Omental fat pad (tissue), 4 donors: Measurements from ENCODE around the gene PROSER2. TPM values are rescaled to one million over a fixed set of nuclear protein-coding genes. Genes with fewer than 3 reads are reported as not detected.

Experiments
- ATAC-seq: fragments of 150-250 bp; one replicate; pipeline ENCODE4 v1.9.1; 2016; ENCODE audit warnings: mild to moderate bottlenecking, moderate library complexity; ENCODE audit not compliant: low FRiP score
- DNase-seq: peaks from one replicate; pipeline ENCODE4 v3.0.0-alpha.2; 2019; ENCODE audit warnings: low spot score
- CTCF ChIP-seq, 3 donors: fragments of 450-650 bp; IDR thresholded peaks; one replicate each; pipeline ENCODE4 v1.5.1; 2016 to 2017; ENCODE audit warnings: antibody characterized with exemption in 3 of 3, mild to moderate bottlenecking in 3 of 3, moderate library complexity in 2 of 3
- total RNA-seq, 4 donors: library from RNA; depleted of rRNA; stranded (reverse); fragments of >200 nt; gene quantifications; one replicate each; pipeline ENCODE4 v1.1.0, GENCODE V29; 2016

The PROSER2 gene
- total RNA-seq, 4 donors from 2014 or later = 1.1 to 8.2 (median 6.3) TPM

- ATAC-seq = no peak
- TF ChIP-seq CTCF (IDR thresholded peaks at IDR 0.05) = no peak
- DNase-seq = no peak
These were observed 2.7 kb downstream of the PROSER2 start for GRCh38 chr10:11825796-11826414.

GRCh38 chr10:11827006-11827405 is 3.9 kb downstream of the PROSER2 start:
- DNase-seq = no peak
- no peak for TF ChIP-seq CTCF (IDR thresholded peaks at IDR 0.05)
- no peak for ATAC-seq

- no peak for DNase-seq
- TF ChIP-seq CTCF (IDR thresholded peaks at IDR 0.05) = no peak
- no peak for ATAC-seq
These were observed 4.3 kb downstream of the PROSER2 start for GRCh38 chr10:11827414-11827813.

- no peak for TF ChIP-seq CTCF (IDR thresholded peaks at IDR 0.05)
- no peak for DNase-seq
- ATAC-seq = no peak
These were observed 5.6 kb downstream of the PROSER2 start for GRCh38 chr10:11828682-11829284.

- no peak for ATAC-seq
- DNase-seq = no peak
- no peak for TF ChIP-seq CTCF (IDR thresholded peaks at IDR 0.05)
These were observed 7.8 kb downstream of the PROSER2 start for GRCh38 chr10:11830836-11831519.

GRCh38 chr10:11831520-11831951 is 8.4 kb downstream of the PROSER2 start:
- TF ChIP-seq CTCF (IDR thresholded peaks at IDR 0.05) = no peak

More at GRCh38 chr10:11831520-11831951, 8.4 kb downstream of the PROSER2 start:
- DNase-seq (no peak), ATAC-seq (peak; percentile 57)
